B cell (primary cell): ENCODE data around the gene CEBPZOS. TPM values are rescaled to one million over a fixed set of nuclear protein-coding genes. Genes with fewer than 3 reads are reported as not detected.
"Not testable (repeated sequence)": the region's sequence is repeated elsewhere in the genome, so short reads cannot be mapped to it uniquely, and the experiment has no call there.

Experiments used
- ATAC-seq: fragments of 200-7000 bp; cut with Tn5 transposase; one replicate; pipeline ENCODE4 v1.10.0; 2021; ENCODE audit warnings: low read depth, mild to moderate bottlenecking, moderate number of reproducible peaks, moderate library complexity
- CTCF ChIA-PET: fragments of 350-600 bp; sonication (Branson Sonifier 250); formaldehyde crosslinking; loops from one replicate; lab custom pipeline; 2021; ENCODE audit warnings: antibody characterized with exemption, inconsistent platforms; lab: Charles Lee
- POLR2A ChIA-PET: fragments of 350-600 bp; sonication (Branson Sonifier 250); formaldehyde crosslinking; loops from one replicate; lab custom pipeline; 2021; ENCODE audit warnings: antibody characterized with exemption; lab: Charles Lee
- DNase-seq: peaks from one replicate; pipeline ENCODE4 v3.0.0; 2013
- H2AFZ ChIP-seq: 2 replicates; pipeline ENCODE4 v1.6.1; 2012; ENCODE audit warnings: mild to moderate bottlenecking, low read depth, low read length; ENCODE audit not compliant: insufficient read depth, poor library complexity, severe bottlenecking
- H3K27ac ChIP-seq, 2 donors: 1 replicate in 1 of 2; 2 replicates in 1 of 2; pipeline ENCODE4 v1.5.1; 2012 to 2013; ENCODE audit warnings: low read length in 2 of 2, mild to moderate bottlenecking in 2 of 2, moderate library complexity in 1 of 2
- H3K27me3 ChIP-seq, 4 experiments: fragments of 200-600 bp in 1 of 4; sonication (generic) in 1 of 4; replicated peaks in 1 of 4; 1 replicate in 2 of 4; 2 replicates in 2 of 4; pipeline versions ENCODE4 v1.6.1 to v1.7.0; 2013 to 2016; ENCODE audit warnings: low read length in 3 of 4, mild to moderate bottlenecking in 2 of 4, mixed read lengths in 1 of 4, moderate library complexity in 1 of 4; ENCODE audit not compliant: insufficient read depth in 4 of 4, control insufficient read depth in 3 of 4; ENCODE audit errors: control extremely low read depth in 1 of 4
- H3K36me3 ChIP-seq, 2 experiments: replicated peaks in 1 of 2; 1 replicate in 1 of 2; 2 replicates in 1 of 2; pipeline versions ENCODE4 v1.6.1 to v1.7.1; 2013; ENCODE audit warnings: low read length in 1 of 2; ENCODE audit not compliant: insufficient read depth in 2 of 2, control insufficient read depth in 1 of 2; ENCODE audit errors: control extremely low read depth in 1 of 2, extremely low read depth in 1 of 2
- H3K4me1 ChIP-seq, 2 donors: fragments of 200-600 bp in 1 of 2; sonication (generic) in 1 of 2; 1 replicate in 1 of 2; 2 replicates in 1 of 2; pipeline versions ENCODE4 v1.5.1 to v1.6.1; 2013 to 2017; ENCODE audit warnings: low read length in 2 of 2; ENCODE audit not compliant: control insufficient read depth in 2 of 2, insufficient read depth in 2 of 2
- H3K4me2 ChIP-seq: replicated peaks from 2 replicates; pipeline ENCODE3; 2012; ENCODE audit warnings: mild to moderate bottlenecking, low read depth, low read length; ENCODE audit not compliant: poor library complexity, severe bottlenecking
- H3K4me3 ChIP-seq, 5 experiments: fragments of 200-600 bp in 1 of 5; sonication (generic) in 1 of 5; 1 replicate in 3 of 5; 2 replicates in 2 of 5; pipeline versions ENCODE4 v1.5.1 to v1.7.0; 2011 to 2016; ENCODE audit warnings: low read length in 4 of 5, mild to moderate bottlenecking in 4 of 5, low read depth in 2 of 5, control low read depth in 1 of 5, moderate library complexity in 1 of 5; ENCODE audit not compliant: insufficient read depth in 1 of 5; ENCODE audit errors: control extremely low read depth in 1 of 5, extremely low read depth in 1 of 5
- H3K79me2 ChIP-seq: fragments of 200-600 bp; sonication (generic); one replicate; pipeline ENCODE4 v1.6.0; 2016; ENCODE audit warnings: low read length; ENCODE audit not compliant: control insufficient read depth, insufficient read depth
- H3K9ac ChIP-seq: fragments of 200-600 bp; sonication (generic); 2 replicates; pipeline ENCODE4 v1.6.1; 2017; ENCODE audit warnings: mild to moderate bottlenecking, low read length, moderate library complexity
- H3K9me3 ChIP-seq, 3 donors: one replicate each; pipeline versions ENCODE4 v1.6.1 to v1.7.1; 2013; ENCODE audit warnings: low read length in 2 of 3; ENCODE audit not compliant: control insufficient read depth in 2 of 3, insufficient read depth in 1 of 3; ENCODE audit errors: control extremely low read depth in 1 of 3
- H4K20me1 ChIP-seq: 2 replicates; pipeline ENCODE4 v1.6.0; 2012; ENCODE audit warnings: mild to moderate bottlenecking, low read length; ENCODE audit not compliant: insufficient read depth, control insufficient read depth, poor library complexity, severe bottlenecking
- H3K27ac Mint-ChIP-seq: one replicate; pipeline ENCODE4 v1.8.0; 2021; ENCODE audit warnings: mixed read lengths
- H3K27me3 Mint-ChIP-seq: one replicate; pipeline ENCODE4 v1.8.0; 2021; ENCODE audit warnings: mixed read lengths
- H3K4me1 Mint-ChIP-seq: one replicate; pipeline ENCODE4 v1.8.0; 2021; ENCODE audit warnings: mixed read lengths
- H3K4me3 Mint-ChIP-seq: one replicate; pipeline ENCODE4 v1.8.0; 2021; ENCODE audit warnings: mixed read lengths
- H3K9me3 Mint-ChIP-seq: one replicate; pipeline ENCODE4 v1.8.0; 2022; ENCODE audit warnings: mixed read lengths; ENCODE audit not compliant: insufficient read depth
- CTCF ChIP-seq: fragments of 200-600 bp; IDR thresholded peaks from one replicate; pipeline ENCODE4 v1.8.0; 2022; ENCODE audit warnings: antibody characterized with exemption, mild to moderate bottlenecking
- EZH2 ChIP-seq: IDR thresholded peaks from 2 replicates; pipeline ENCODE4 v1.6.1; 2012; ENCODE audit warnings: borderline replicate concordance, low read depth, mild to moderate bottlenecking, moderate library complexity, low read length; ENCODE audit not compliant: insufficient read depth, poor library complexity, severe bottlenecking
- WGBS: methylation state at CpG from one replicate; pipeline ENCODE4 v1.1.5; 2013; ENCODE audit warnings: missing lambda C conversion rate; ENCODE audit not compliant: insufficient coverage; 5-methylcytosine and 5-hydroxymethylcytosine counted together
- intact Hi-C: fragments of 100-400 bp; cut with micrococcal nuclease; formaldehyde crosslinking; loops from one replicate; pipeline ENCODE4 v1.10.0; 2022
- polyA plus RNA-seq: library from polyadenylated mRNA; depleted of rRNA; stranded (reverse); fragments of >200 nt; gene quantifications from 2 replicates; pipeline ENCODE4 v1.2.3, GENCODE V29; 2012
- total RNA-seq, 2 donors: library from RNA; stranded (reverse); fragments of 120-200 nt in 1 of 2; gene quantifications; 1 replicate in 1 of 2; 2 replicates in 1 of 2; pipeline versions ENCODE4 v1.2.3 to v1.2.4, GENCODE V29; 2013 to 2022

The CEBPZOS gene
- total and polyA plus RNA-seq, 2 donors (not counting 1 experiment from before 2014, with no cell fraction given) = 17.6 to 36.7 TPM

- intact Hi-C loops = no loop called here
- Histone ChIP-seq H3K36me3 (no peaks in the 10 kb centered on the region), H3K4me1 (peaks cover 0 to 7% of the 10 kb centered on the region in 2 donors), H3K9ac (no peak overlapping the region), H4K20me1 (no peaks in the 10 kb centered on the region), H2AFZ (no peak overlapping the region), H3K9me3 (peaks cover 0 to 5% (median 0%) of the 10 kb centered on the region in 3 donors), H3K27ac (no peak overlapping the region), H3K4me3 (no peak overlapping the region), H3K4me2 (no peak overlapping the region), H3K79me2 (peaks cover 2% of the 10 kb centered on the region), H3K27me3 (no peaks in the 10 kb centered on the region)
- ChIA-PET POLR2A (interaction anchor here (0.7 kb wide), 1 partner anchor 27 kb away, joined by 9 read pairs; no protein-coding TSS in a partner anchor), CTCF (no interaction called here)
- ATAC-seq (no peak), DNase-seq (no peak)
- peaks cover 3% of the 10 kb centered on the region for H3K27me3 Mint-ChIP-seq
- no peak for TF ChIP-seq EZH2
- no peak for TF ChIP-seq CTCF
- H3K4me1 Mint-ChIP-seq = peaks cover 6% of the 10 kb centered on the region
- no peak overlapping the region for H3K4me3 Mint-ChIP-seq
- H3K27ac Mint-ChIP-seq = no peak overlapping the region
- H3K9me3 Mint-ChIP-seq = no peaks in the 10 kb centered on the region
- 90% methylated on average over 6 of the region's 6 CpGs for WGBS
Observed at GRCh38 chr2:37191747-37192146, 4.5 kb upstream of the CEBPZOS start.

- Histone ChIP-seq H3K36me3 (no peaks in the 10 kb centered on the region), H3K27me3 (no peaks in the 10 kb centered on the region), H3K27ac (no peak overlapping the region), H3K4me1 (peaks cover 7 to 14% of the 10 kb centered on the region in 2 donors), H4K20me1 (no peaks in the 10 kb centered on the region), H2AFZ (no peak overlapping the region), H3K4me2 (no peak overlapping the region), H3K79me2 (peaks cover 10% of the 10 kb centered on the region), H3K4me3 (no peak overlapping the region), H3K9me3 (peaks cover 0 to 5% (median 0%) of the 10 kb centered on the region in 3 donors), H3K9ac (no peak overlapping the region)
- no peaks in the 10 kb centered on the region for H3K9me3 Mint-ChIP-seq
- H3K27me3 Mint-ChIP-seq = no peaks in the 10 kb centered on the region
- ATAC-seq (no peak), DNase-seq (no peak)
- H3K27ac Mint-ChIP-seq = no peak overlapping the region
- POLR2A ChIA-PET = interaction anchor here (0.7 kb wide), 1 partner anchor 59 kb away, joined by 5 read pairs; no protein-coding TSS in a partner anchor
- no CpG with 5 or more reads among the region's 1 CpG for WGBS
- intact Hi-C loops = no loop called here
- TF ChIP-seq CTCF (no peak), EZH2 (no peak)
- CTCF ChIA-PET = interaction anchor here (0.7 kb wide), 1 partner anchor 1724 kb away, joined by 3 read pairs; no protein-coding TSS in a partner anchor
- H3K4me1 Mint-ChIP-seq = peaks cover 12% of the 10 kb centered on the region
- no peak overlapping the region for H3K4me3 Mint-ChIP-seq
Observed at GRCh38 chr2:37192551-37192950, 3.7 kb upstream of the CEBPZOS start.

- H3K4me1 Mint-ChIP-seq = peaks cover 22% of the 10 kb centered on the region
- ATAC-seq, H3K36me3 ChIP-seq, H3K9me3 ChIP-seq, H3K27me3 ChIP-seq, H3K9me3 Mint-ChIP-seq, DNase-seq, CTCF ChIA-PET, H3K27me3 Mint-ChIP-seq, H4K20me1 ChIP-seq: not testable (repeated sequence)
- Histone ChIP-seq H3K27ac (peak overlapping the region; percentile 78 to 81), H2AFZ (peak overlapping the region; percentile 88), H3K4me1 (peaks cover 16 to 24% of the 10 kb centered on the region in 2 donors), H3K9ac (peak overlapping the region; percentile 79), H3K4me3 (peak overlapping the region; percentile 70 to 87 (median 80)), H3K4me2 (peak overlapping the region; percentile 88), H3K79me2 (peaks cover 37% of the 10 kb centered on the region)
- H3K4me3 Mint-ChIP-seq = peak overlapping the region; percentile 98
- POLR2A ChIA-PET = interaction anchor here (0.6 kb wide), 1 partner anchor 1644 kb away, joined by 4 read pairs; no protein-coding TSS in a partner anchor
- WGBS = 85% methylated on average over 13 of the region's 20 CpGs
- intact Hi-C loops = loop anchor here (1.0 to 5.0 kb wide), 5 partner anchors 35 to 230 kb away; partner anchors contain the start of genes CEBPZ, EIF2AK2, GPATCH11 and HEATR5B
- H3K27ac Mint-ChIP-seq = peak overlapping the region; percentile 99
Observed at GRCh38 chr2:37195862-37196319, 405 bp upstream of the CEBPZOS start.
